ENCODE data around the gene RNF25.

Gene RNF25

DNA sequence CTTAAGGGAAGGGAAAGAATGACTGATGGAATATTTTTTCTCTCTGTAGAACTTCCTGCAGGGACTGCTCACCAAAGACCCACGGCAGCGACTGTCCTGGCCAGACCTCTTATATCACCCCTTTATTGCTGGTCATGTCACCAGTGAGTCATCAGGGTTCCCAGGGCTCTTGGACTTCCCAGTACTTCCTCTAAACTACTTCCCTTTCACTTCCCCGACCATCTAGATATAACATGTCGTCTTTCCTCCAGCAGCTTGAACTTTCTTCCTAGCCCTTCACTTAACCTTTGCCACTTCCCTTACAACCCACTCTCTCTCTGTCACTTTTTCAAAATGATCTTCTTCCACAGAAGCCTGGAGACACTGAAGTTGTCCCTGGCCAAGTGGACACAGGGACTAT lies 7.3 kb upstream of the RNF25 start:
- no peaks in the 10 kb centered on the region for H3K4me1 ChIP-seq (ENCODE audit: insufficient read depth, low read length, poor library complexity, severe bottlenecking)
- H3K9me3 ChIP-seq (ENCODE audit: insufficient read depth, low read depth, low read length): no peaks in the 10 kb centered on the region
- TF ChIP-seq EZH2phosphoT487 (IDR thresholded peaks at IDR 0.05; ENCODE audit: borderline replicate concordance): no peak
- TF ChIP-seq, protein P1, sequence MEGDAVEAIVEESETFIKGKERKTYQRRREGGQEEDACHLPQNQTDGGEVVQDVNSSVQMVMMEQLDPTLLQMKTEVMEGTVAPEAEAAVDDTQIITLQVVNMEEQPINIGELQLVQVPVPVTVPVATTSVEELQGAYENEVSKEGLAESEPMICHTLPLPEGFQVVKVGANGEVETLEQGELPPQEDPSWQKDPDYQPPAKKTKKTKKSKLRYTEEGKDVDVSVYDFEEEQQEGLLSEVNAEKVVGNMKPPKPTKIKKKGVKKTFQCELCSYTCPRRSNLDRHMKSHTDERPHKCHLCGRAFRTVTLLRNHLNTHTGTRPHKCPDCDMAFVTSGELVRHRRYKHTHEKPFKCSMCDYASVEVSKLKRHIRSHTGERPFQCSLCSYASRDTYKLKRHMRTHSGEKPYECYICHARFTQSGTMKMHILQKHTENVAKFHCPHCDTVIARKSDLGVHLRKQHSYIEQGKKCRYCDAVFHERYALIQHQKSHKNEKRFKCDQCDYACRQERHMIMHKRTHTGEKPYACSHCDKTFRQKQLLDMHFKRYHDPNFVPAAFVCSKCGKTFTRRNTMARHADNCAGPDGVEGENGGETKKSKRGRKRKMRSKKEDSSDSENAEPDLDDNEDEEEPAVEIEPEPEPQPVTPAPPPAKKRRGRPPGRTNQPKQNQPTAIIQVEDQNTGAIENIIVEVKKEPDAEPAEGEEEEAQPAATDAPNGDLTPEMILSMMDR (conservative IDR thresholded peaks at IDR 0.05; ENCODE audit: low read length): no peak
- no peak overlapping the region for H3K4me3 ChIP-seq (ENCODE audit: low read length, poor library complexity, severe bottlenecking)
- H3K9ac ChIP-seq (ENCODE audit: low read depth, low read length, poor library complexity, severe bottlenecking): no peak overlapping the region
- no peak overlapping the region for H3K4me2 ChIP-seq (ENCODE audit: low read depth, low read length, poor library complexity, severe bottlenecking)
- no peaks in the 10 kb centered on the region for H3F3A ChIP-seq (ENCODE audit: low read depth)
- no peaks in the 10 kb centered on the region for H3K36me3 ChIP-seq (ENCODE audit: insufficient read depth, low read length)
- H3K9me2 ChIP-seq (replicated peaks; ENCODE audit: low read depth, low read length): no peaks in the 10 kb centered on the region
- no peaks in the 10 kb centered on the region for H4K20me1 ChIP-seq (ENCODE audit: insufficient read depth, low read length, poor library complexity, severe bottlenecking)
- no peaks in the 10 kb centered on the region for H3K79me2 ChIP-seq (ENCODE audit: insufficient read depth, low read length)
- H3K27me3 ChIP-seq (ENCODE audit: insufficient read depth, low read length, poor library complexity, severe bottlenecking): no peaks in the 10 kb centered on the region
- H2AFZ ChIP-seq (ENCODE audit: low read length): no peak overlapping the region

DNA sequence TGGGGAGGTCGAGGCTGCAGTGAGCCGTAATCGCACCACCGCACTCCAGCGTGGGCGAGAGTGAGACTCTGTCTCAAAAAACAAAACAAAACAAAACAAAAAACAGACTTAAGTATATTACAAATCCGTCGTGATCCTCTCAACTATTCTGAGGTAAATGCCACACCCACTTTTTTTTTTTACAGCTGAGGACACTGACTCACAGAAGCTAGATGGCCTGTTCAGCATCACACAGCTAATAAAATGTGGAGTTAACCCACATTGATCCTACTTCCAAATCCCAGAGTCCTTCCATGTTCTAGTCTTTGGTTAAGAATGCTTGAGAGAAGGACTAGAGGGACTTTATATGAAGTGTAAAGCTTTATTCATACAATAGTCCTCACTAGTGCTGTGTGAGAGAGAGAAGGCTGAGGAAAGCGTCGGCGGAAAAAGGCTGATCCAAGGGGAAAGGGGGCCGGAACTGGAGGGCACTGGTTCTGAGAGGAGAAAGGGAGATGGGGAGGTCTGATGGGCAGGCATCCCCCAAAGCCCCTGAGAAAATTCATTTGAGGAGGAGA lies 627 bp downstream of the RNF25 start:
- Histone ChIP-seq H3K4me3 (ENCODE audit: low read length, poor library complexity, severe bottlenecking) (peak overlapping the region; percentile 86), H3K79me2 (ENCODE audit: insufficient read depth, low read length) (peaks cover 13% of the 10 kb centered on the region), H3K9me3 (ENCODE audit: insufficient read depth, low read depth, low read length) (no peaks in the 10 kb centered on the region), H3F3A (ENCODE audit: low read depth) (no peaks in the 10 kb centered on the region), H3K4me2 (ENCODE audit: low read depth, low read length, poor library complexity, severe bottlenecking) (peak overlapping the region; percentile 91), H3K27me3 (ENCODE audit: insufficient read depth, low read length, poor library complexity, severe bottlenecking) (no peaks in the 10 kb centered on the region), H3K9ac (ENCODE audit: low read depth, low read length, poor library complexity, severe bottlenecking) (peak overlapping the region; percentile 88), H3K36me3 (ENCODE audit: insufficient read depth, low read length) (peaks cover 9% of the 10 kb centered on the region; the same call in 1 of the 2 replicates), H3K9me2 (replicated peaks; ENCODE audit: low read depth, low read length) (no peaks in the 10 kb centered on the region), H4K20me1 (ENCODE audit: insufficient read depth, low read length, poor library complexity, severe bottlenecking) (no peaks in the 10 kb centered on the region), H3K4me1 (ENCODE audit: insufficient read depth, low read length, poor library complexity, severe bottlenecking) (peaks cover 20% of the 10 kb centered on the region), H2AFZ (ENCODE audit: low read length) (peak overlapping the region; percentile 87)
- no peak for TF ChIP-seq EZH2phosphoT487 (IDR thresholded peaks at IDR 0.05; ENCODE audit: borderline replicate concordance)
- TF ChIP-seq, protein P1 (conservative IDR thresholded peaks at IDR 0.05; ENCODE audit: low read length): no peak

DNA sequence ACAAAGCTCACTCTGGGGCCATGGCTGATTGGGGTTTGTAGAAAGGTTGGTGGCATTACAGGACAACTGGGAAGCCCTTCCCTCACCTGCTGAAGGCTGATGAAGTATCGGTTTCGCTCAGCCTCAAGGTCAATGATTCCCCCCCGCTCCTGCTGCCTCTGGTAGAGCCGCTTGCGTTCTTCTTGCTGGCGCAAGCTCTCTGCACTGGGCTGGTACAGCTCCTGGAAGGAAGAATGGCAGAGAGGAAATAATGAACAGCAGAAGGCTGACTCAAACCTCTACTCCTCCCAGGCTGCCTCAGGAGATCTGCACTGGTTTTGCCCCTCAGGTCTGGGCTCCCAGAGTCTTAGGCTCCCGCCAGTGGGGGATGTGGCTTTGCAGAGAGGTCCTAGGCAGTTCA lies 7.1 kb downstream of the RNF25 start:
- H3K4me1 ChIP-seq (ENCODE audit: insufficient read depth, low read length, poor library complexity, severe bottlenecking): peaks cover 10% of the 10 kb centered on the region
- H3K4me2 ChIP-seq (ENCODE audit: low read depth, low read length, poor library complexity, severe bottlenecking): no peak overlapping the region
- no peaks in the 10 kb centered on the region for H3K9me3 ChIP-seq (ENCODE audit: insufficient read depth, low read depth, low read length)
- no peaks in the 10 kb centered on the region for H3K27me3 ChIP-seq (ENCODE audit: insufficient read depth, low read length, poor library complexity, severe bottlenecking)
- no peak overlapping the region for H2AFZ ChIP-seq (ENCODE audit: low read length)
- H3F3A ChIP-seq (ENCODE audit: low read depth): no peaks in the 10 kb centered on the region
- H3K79me2 ChIP-seq (ENCODE audit: insufficient read depth, low read length): peaks cover 8% of the 10 kb centered on the region; the same call in 1 of the 2 replicates
- peaks cover 42% of the 10 kb centered on the region; the same call in 1 of the 2 replicates for H3K36me3 ChIP-seq (ENCODE audit: insufficient read depth, low read length)
- no peak for TF ChIP-seq EZH2phosphoT487 (IDR thresholded peaks at IDR 0.05; ENCODE audit: borderline replicate concordance)
- TF ChIP-seq, protein P1 (conservative IDR thresholded peaks at IDR 0.05; ENCODE audit: low read length): no peak
- no peak overlapping the region for H3K9ac ChIP-seq (ENCODE audit: low read depth, low read length, poor library complexity, severe bottlenecking)
- H3K9me2 ChIP-seq (replicated peaks; ENCODE audit: low read depth, low read length): no peaks in the 10 kb centered on the region
- no peaks in the 10 kb centered on the region for H4K20me1 ChIP-seq (ENCODE audit: insufficient read depth, low read length, poor library complexity, severe bottlenecking)
- H3K4me3 ChIP-seq (ENCODE audit: low read length, poor library complexity, severe bottlenecking): no peak overlapping the region
